Heart left ventricle (tissue), 16 donors: ENCODE measurements around the gene KIAA2012. TPM values are rescaled to one million over a fixed set of nuclear protein-coding genes. Genes with fewer than 3 reads are reported as not detected.
A peak's percentile ranks its signal among the peaks of the same experiment; 100 is the strongest.

Experiments used
- ATAC-seq, 4 donors: fragments of 200-7000 bp; cut with Tn5 transposase; one replicate each; pipeline ENCODE4 v1.9.1; 2020 to 2022; ENCODE audit warnings: moderate library complexity in 4 of 4, mild to moderate bottlenecking in 3 of 4, moderate number of reproducible peaks in 1 of 4
- DNase-seq, 5 donors: peaks; one replicate each; pipeline ENCODE4 v3.0.0-alpha.2; 2020
- H3K27ac ChIP-seq, 12 donors: fragments of 200-600 bp; sonication (generic) in 4 of 12; one replicate each; pipeline versions ENCODE4 v1.5.0 to v1.8.0; 2016 to 2022; ENCODE audit warnings: mild to moderate bottlenecking in 2 of 12
- H3K27me3 ChIP-seq, 9 donors: fragments of 200-600 bp; sonication (generic) in 2 of 9; one replicate each; pipeline versions ENCODE4 v1.5.1 to v1.8.0; 2016 to 2022; ENCODE audit warnings: mild to moderate bottlenecking in 3 of 9
- H3K36me3 ChIP-seq, 9 donors: fragments of 200-600 bp; sonication (generic) in 2 of 9; one replicate each; pipeline versions ENCODE4 v1.5.0 to v1.8.0; 2018 to 2022; ENCODE audit warnings: mild to moderate bottlenecking in 2 of 9
- H3K4me1 ChIP-seq, 12 donors: fragments of 200-600 bp; sonication (generic) in 4 of 12; one replicate each; pipeline versions ENCODE4 v1.5.0 to v1.8.0; 2016 to 2022; ENCODE audit warnings: mild to moderate bottlenecking in 3 of 12
- H3K4me3 ChIP-seq, 12 donors: fragments of 200-600 bp; sonication (generic) in 4 of 12; one replicate each; pipeline versions ENCODE4 v1.5.0 to v1.8.0; 2017 to 2022; ENCODE audit warnings: mild to moderate bottlenecking in 9 of 12, moderate library complexity in 4 of 12
- H3K9me3 ChIP-seq, 12 donors: fragments of 200-600 bp; sonication (generic) in 4 of 12; one replicate each; pipeline versions ENCODE4 v1.5.0 to v1.8.0; 2016 to 2022; ENCODE audit warnings: mild to moderate bottlenecking in 1 of 12
- CTCF ChIP-seq, 12 donors: fragments of 200-600 bp; sonication (generic) in 4 of 12; IDR thresholded peaks; one replicate each; pipeline versions ENCODE4 v1.5.0 to v1.8.0; 2018 to 2022; ENCODE audit warnings: antibody characterized with exemption in 12 of 12, mild to moderate bottlenecking in 5 of 12
- POLR2A ChIP-seq, 2 donors: fragments of 450-650 bp; IDR thresholded peaks; one replicate each; pipeline ENCODE4 v1.6.1; 2017; ENCODE audit warnings: antibody characterized with exemption in 2 of 2, mild to moderate bottlenecking in 2 of 2, moderate library complexity in 2 of 2
- WGBS, 4 donors: extraction: QIAGEN DNeasy Blood & Tissue Kit in 2 of 4; methylation state at CpG; one replicate each; pipeline versions ENCODE4 v1.1.5 to v1.1.7; 2013 to 2018; 5-methylcytosine and 5-hydroxymethylcytosine counted together
- intact Hi-C, 10 donors: fragments of 100-400 bp; cut with DNase I; formaldehyde crosslinking; loops; one replicate each; pipeline versions ENCODE4 v1.11.1 to v1.14.2; 2022
- polyA plus RNA-seq, 2 donors: library from polyadenylated mRNA; stranded (reverse); fragments of 200-250 nt; gene quantifications; one replicate each; pipeline ENCODE4 v1.2.3, GENCODE V29; 2013
- total RNA-seq, 9 donors: library from RNA; depleted of rRNA in 2 of 9; stranded (reverse); fragments of >200 nt in 2 of 9; fragmentation: NEBNext Ultra II Directional in 3 of 9; extraction: Animal tissue kit (Norgen Biotek cat#: 25700) in 3 of 9; gene quantifications; one replicate each; pipeline versions ENCODE4 v1.1.0 to v1.2.4, GENCODE V29; 2016 to 2023
- donor health status: ischemic (EF 13 %, LVEDD 7.1; RV severe dilation, severe dysfunction).
- donor health status: healthy with polysubstance abuse.
- donor health status: DM: no; HTN: yes; CAD: no.
- donor health status: DM: no; HTN: no; CAD: no.
- donor health status: ischemic (EF 25% LVEDD 6.9; RV normal size, moderate dysfunction).
- donor health status: ischemic (EF 25% LVEDD 5.7; RV mildly dilated, moderate dysfunction).
- donor health status: healthy.
- donor health status: DM: yes; HTN: yes; CAD: no.
- donor health status: ischemic (EF 35%, LVEDD 5.7; RV mildly dilated, moderate dysfunction).
- donor health status: nonischemic (EF 11% LVEDD 7.7; RV severe dilation, severe dysfunction).
- donor health status: DM: yes; HTN: yes; CAD: no.
- donor health status: PGD.
- donor health status: ischemic (EF 29% LVEDD 5.4; RV normal size, mild dysfunction).
- donor health status: nonischemic (EF 23%, LVEDD 6.1; RV moderate dilation, normal function).

The KIAA2012 gene
- total and polyA plus RNA-seq, 11 donors = 0.08 TPM; not detected in 10

GRCh38 chr2:202113571-202114142 lies 40.6 kb downstream of the KIAA2012 start:
- DNase-seq (no peak), ATAC-seq (no peak)
- Histone ChIP-seq H3K27ac (no peak overlapping the region), H3K27me3 (peaks cover 0 to 19% (median 0%) of the 10 kb centered on the region in 9 donors), H3K4me1 (peaks cover 0 to 11% (median 0%) of the 10 kb centered on the region in 12 donors), H3K36me3 (no peaks in the 10 kb centered on the region), H3K9me3 (peaks cover 0 to 2% (median 0%) of the 10 kb centered on the region in 12 donors), H3K4me3 (no peak overlapping the region)
- intact Hi-C loops = no loop called here
- TF ChIP-seq POLR2A (IDR thresholded peaks at IDR 0.05) = no peak
- TF ChIP-seq CTCF (IDR thresholded peaks at IDR 0.05) = no peak
- WGBS, 4 donors = 68 to 79% (median 73%) methylated on average over 6 of the region's 6 CpGs

GRCh38 chr2:202114291-202114690 lies 41.2 kb downstream of the KIAA2012 start:
- Histone ChIP-seq H3K4me3 (no peak overlapping the region), H3K9me3 (peaks cover 0 to 2% (median 0%) of the 10 kb centered on the region in 12 donors), H3K27me3 (peaks cover 0 to 19% (median 0%) of the 10 kb centered on the region in 9 donors), H3K36me3 (no peaks in the 10 kb centered on the region), H3K27ac (no peak overlapping the region), H3K4me1 (peaks cover 0 to 7% (median 0%) of the 10 kb centered on the region in 12 donors)
- intact Hi-C loops = no loop called here
- 71 to 84% (median 78%) methylated on average over 1 of the region's 1 CpG for WGBS, 4 donors
- TF ChIP-seq POLR2A (IDR thresholded peaks at IDR 0.05) = no peak
- TF ChIP-seq CTCF (IDR thresholded peaks at IDR 0.05) = no peak
- ATAC-seq = no peak
- DNase-seq = no peak

GRCh38 chr2:202114795-202115194 lies 41.7 kb downstream of the KIAA2012 start:
- Histone ChIP-seq H3K36me3 (no peaks in the 10 kb centered on the region), H3K27ac (no peak overlapping the region)
- TF ChIP-seq POLR2A (IDR thresholded peaks at IDR 0.05) = no peak
- no peak for TF ChIP-seq CTCF (IDR thresholded peaks at IDR 0.05)

GRCh38 chr2:202115479-202115971 lies 42.5 kb downstream of the KIAA2012 start:
- Histone ChIP-seq H3K27me3 (peaks cover 0 to 19% (median 0%) of the 10 kb centered on the region in 9 donors), H3K27ac (no peak overlapping the region), H3K9me3 (peaks cover 0 to 2% (median 0%) of the 10 kb centered on the region in 12 donors), H3K36me3 (no peaks in the 10 kb centered on the region), H3K4me1 (no peaks in the 10 kb centered on the region), H3K4me3 (no peak overlapping the region)
- intact Hi-C loops = no loop called here
- TF ChIP-seq POLR2A (IDR thresholded peaks at IDR 0.05) = no peak
- no peak for TF ChIP-seq CTCF (IDR thresholded peaks at IDR 0.05)
- 29 to 48% (median 38%) methylated on average over 1 of the region's 1 CpG for WGBS, 4 donors
- peak in 1 of 4 donors; percentile 39 for ATAC-seq
- no peak for DNase-seq

More at GRCh38 chr2:202114795-202115194, 41.7 kb downstream of the KIAA2012 start:
- ATAC-seq (no peak), DNase-seq (no peak)
- Histone ChIP-seq H3K27me3 (peaks cover 0 to 19% (median 0%) of the 10 kb centered on the region in 9 donors), H3K4me1 (peaks cover 0 to 4% (median 0%) of the 10 kb centered on the region in 12 donors), H3K4me3 (no peak overlapping the region), H3K9me3 (peaks cover 0 to 2% (median 0%) of the 10 kb centered on the region in 12 donors)
- WGBS, 4 donors = 95 to 97% (median 95%) methylated on average over 1 of the region's 1 CpG
- intact Hi-C loops = no loop called here
